ENCODE results near the gene KLF13. TPM values are rescaled to one million over a fixed set of nuclear protein-coding genes. Genes with fewer than 3 reads are reported as not detected.

KLF13 gene
- total and polyA plus RNA-seq, 10 of the 15 experiments (the other 5 are each of a cell fraction or from before 2014, with no cell fraction given): 20.3 to 109 (median 51.4) TPM

- TF ChIP-seq IRF4 (IDR thresholded peaks at IDR 0.05; ENCODE audit: low read depth, low read length) (no peak), MLLT1 (IDR thresholded peaks at IDR 0.05) (no peak)
- Histone ChIP-seq H4K20me1 (ENCODE audit: control insufficient read depth, insufficient read depth) (no peaks in the 10 kb centered on the region), H2AFZ (ENCODE audit: control insufficient read depth, low read depth, low read length) (no peak overlapping the region), H3K9ac (ENCODE audit: control insufficient read depth, insufficient read depth, low read length) (no peak overlapping the region), H3K27ac (ENCODE audit: control insufficient read depth, insufficient read depth) (no peak overlapping the region), H3K4me3 (no peak overlapping the region), H3K9me3 (replicated peaks; ENCODE audit: control insufficient read depth, insufficient read depth, low read length) (no peaks in the 10 kb centered on the region), H3K27me3 (replicated peaks in 1 of 2; ENCODE audit: control insufficient read depth in 2 of 2, insufficient read depth in 2 of 2, low read length in 1 of 2) (no peaks in the 10 kb centered on the region), H3K36me3 (ENCODE audit: control insufficient read depth in 2 of 2, insufficient read depth in 2 of 2, low read length in 1 of 2) (no peaks in the 10 kb centered on the region), H3K4me1 (ENCODE audit: control insufficient read depth, insufficient read depth, low read length) (peaks cover 12% of the 10 kb centered on the region), H3K79me2 (ENCODE audit: control insufficient read depth, insufficient read depth, low read length) (no peaks in the 10 kb centered on the region), H3K4me2 (ENCODE audit: control insufficient read depth, insufficient read depth) (no peak overlapping the region)
- ChIA-PET SMC1A (ENCODE audit: uncharacterized antibody, unreplicated experiment) (interaction anchor here (1.2 to 1.8 kb wide), 5 partner anchors 18 to 133 kb away, joined by 3 to 8 read pairs (median 6); no protein-coding TSS in a partner anchor), CTCF (interaction anchor here (1.4 to 2.0 kb wide), 3 partner anchors 10 to 133 kb away, joined by 8 to 10 read pairs (median 9); no protein-coding TSS in a partner anchor), RAD21 (ENCODE audit: unreplicated experiment) (interaction anchor here (0.9 to 2.0 kb wide), 3 partner anchors 71 to 87 kb away, joined by 4 to 15 read pairs (median 6); no protein-coding TSS in a partner anchor), POLR2A (no interaction called here)
- in situ Hi-C loops (cut with MboI) (no loop called here), intact Hi-C loops (cut with micrococcal nuclease; ENCODE audit: unreplicated experiment) (no loop called here)
- no peak for DNase-seq (ENCODE audit: low read depth, low spot score)
- ATAC-seq: no peak
- FAIRE-seq: no peak
- 86% methylated on average over 13 of the region's 13 CpGs for WGBS (ENCODE audit: insufficient coverage, insufficient replicate concordance, low lambda C conversion rate, missing lambda C conversion rate)
- BruUV-seq (replicated peaks): no TSS peak
Observed at GRCh38 chr15:31302029-31302657, 24.5 kb upstream of the KLF13 start.
